GM12892 (cell line): ENCODE measurements around the gene DDX47.

Source experiments
- POLR2A ChIP-seq: IDR thresholded peaks from 2 replicates; pipeline ENCODE4 v1.6.1; 2011; ENCODE audit warnings: low read depth, low read length, control low read depth
- POLR2AphosphoS5 ChIP-seq: IDR thresholded peaks from 2 replicates; pipeline ENCODE4 v1.6.1; 2011; ENCODE audit warnings: low read depth, low read length, control low read depth
- TAF1 ChIP-seq: IDR thresholded peaks from 2 replicates; pipeline ENCODE4 v1.6.1; 2011; ENCODE audit warnings: low read depth, mild to moderate bottlenecking, control low read depth, low read length, borderline replicate concordance

DNA sequence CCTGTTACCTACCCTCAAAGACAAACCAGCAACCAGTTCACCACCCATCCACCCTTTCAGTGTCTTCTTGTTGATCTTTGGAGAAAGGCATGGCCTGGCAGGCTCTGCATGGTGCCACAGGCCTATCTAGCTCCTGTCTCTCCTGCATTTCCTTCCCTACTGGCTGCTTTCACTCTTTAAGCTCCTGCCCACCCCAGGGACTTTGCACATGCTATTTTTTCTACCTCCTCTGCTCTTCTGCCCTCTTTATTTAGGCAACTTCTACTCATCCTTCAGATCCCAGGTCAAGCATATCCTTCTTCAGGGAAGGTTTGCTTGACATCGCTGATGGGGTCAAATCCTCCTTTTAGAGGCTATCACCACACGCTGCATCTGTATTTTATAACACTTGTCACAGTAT lies 51.1 kb downstream of the DDX47 start:
- TF ChIP-seq POLR2AphosphoS5 (no peak), POLR2A (no peak), TAF1 (no peak)
